PC-9 (cell line): ENCODE measurements around the gene P4HA1.

ENCODE experiments used
- EZH2 ChIP-seq: fragments of 200-600 bp; sonication (generic); IDR thresholded peaks from 2 replicates; pipeline ENCODE4 v1.8.0; 2017; ENCODE audit warnings: antibody characterized with exemption, low read depth
- TF ChIP-seq, protein P1 (sequence below): fragments of 200-600 bp; sonication (generic); conservative IDR thresholded peaks from 2 replicates; pipeline ENCODE4 v1.6.1; 2017; ENCODE audit warnings: mixed run types, antibody characterized with exemption, mild to moderate bottlenecking, moderate library complexity

DNA sequence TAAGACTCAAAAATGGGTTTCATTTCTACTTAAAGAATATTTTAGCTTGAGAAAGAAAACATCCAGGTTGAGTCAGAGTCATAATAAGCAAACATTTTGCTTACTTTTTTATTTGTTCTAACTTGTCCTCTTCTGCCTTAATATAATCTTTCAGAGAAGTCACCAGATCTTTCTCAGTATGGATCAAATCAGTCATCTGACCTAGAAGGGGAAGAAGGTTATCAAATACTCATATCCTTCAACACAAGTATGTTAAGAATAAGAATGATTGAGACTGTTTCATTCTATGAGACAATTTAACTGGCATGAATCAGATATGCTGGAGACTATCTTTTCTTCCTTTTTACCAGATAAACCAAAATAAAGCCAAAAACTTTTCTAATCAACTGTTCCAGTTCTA is 23.0 kb downstream of the P4HA1 start:
- TF ChIP-seq, protein P1, sequence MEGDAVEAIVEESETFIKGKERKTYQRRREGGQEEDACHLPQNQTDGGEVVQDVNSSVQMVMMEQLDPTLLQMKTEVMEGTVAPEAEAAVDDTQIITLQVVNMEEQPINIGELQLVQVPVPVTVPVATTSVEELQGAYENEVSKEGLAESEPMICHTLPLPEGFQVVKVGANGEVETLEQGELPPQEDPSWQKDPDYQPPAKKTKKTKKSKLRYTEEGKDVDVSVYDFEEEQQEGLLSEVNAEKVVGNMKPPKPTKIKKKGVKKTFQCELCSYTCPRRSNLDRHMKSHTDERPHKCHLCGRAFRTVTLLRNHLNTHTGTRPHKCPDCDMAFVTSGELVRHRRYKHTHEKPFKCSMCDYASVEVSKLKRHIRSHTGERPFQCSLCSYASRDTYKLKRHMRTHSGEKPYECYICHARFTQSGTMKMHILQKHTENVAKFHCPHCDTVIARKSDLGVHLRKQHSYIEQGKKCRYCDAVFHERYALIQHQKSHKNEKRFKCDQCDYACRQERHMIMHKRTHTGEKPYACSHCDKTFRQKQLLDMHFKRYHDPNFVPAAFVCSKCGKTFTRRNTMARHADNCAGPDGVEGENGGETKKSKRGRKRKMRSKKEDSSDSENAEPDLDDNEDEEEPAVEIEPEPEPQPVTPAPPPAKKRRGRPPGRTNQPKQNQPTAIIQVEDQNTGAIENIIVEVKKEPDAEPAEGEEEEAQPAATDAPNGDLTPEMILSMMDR = no peak
- no peak for TF ChIP-seq EZH2
